Muscle of leg (tissue), 11 donors: ENCODE results near the gene GDAP1L1. TPM values are rescaled to one million over a fixed set of nuclear protein-coding genes. Genes with fewer than 3 reads are reported as not detected.
"Not testable (repeated sequence)": the region's sequence is repeated elsewhere in the genome, so short reads cannot be mapped to it uniquely, and the experiment has no call there.

Experiments
- DNase-seq: peaks from one replicate; pipeline ENCODE4 v3.0.0; 2013
- H3K27ac ChIP-seq: one replicate; pipeline ENCODE4 v1.5.1; 2013; ENCODE audit warnings: mild to moderate bottlenecking, low read length, control low read depth
- H3K27me3 ChIP-seq: one replicate; pipeline ENCODE4 v1.6.1; 2013; ENCODE audit warnings: low read length; ENCODE audit not compliant: control insufficient read depth, insufficient read depth
- H3K36me3 ChIP-seq: one replicate; pipeline ENCODE4 v1.6.1; 2013; ENCODE audit warnings: low read length; ENCODE audit not compliant: control insufficient read depth, insufficient read depth
- H3K4me1 ChIP-seq: one replicate; pipeline ENCODE4 v1.6.1; 2013; ENCODE audit warnings: low read length; ENCODE audit not compliant: control insufficient read depth, insufficient read depth
- H3K4me3 ChIP-seq: one replicate; pipeline ENCODE4 v1.5.1; 2013; ENCODE audit warnings: low read length, control low read depth
- H3K9me3 ChIP-seq: replicated peaks from 2 replicates; pipeline ENCODE4 v1.6.1; 2013; ENCODE audit warnings: low read depth, low read length; ENCODE audit not compliant: control insufficient read depth
- WGBS: methylation state at CpG from one replicate; pipeline ENCODE4 v1.1.5; 2013; ENCODE audit warnings: missing lambda C conversion rate; ENCODE audit not compliant: insufficient coverage; 5-methylcytosine and 5-hydroxymethylcytosine counted together
- polyA plus RNA-seq, 8 donors: library from polyadenylated mRNA; unstranded; fragments of 120-200 nt; gene quantifications; one replicate each; pipeline versions ENCODE4 v1.2.1 to v1.2.3, GENCODE V29; 2013; ENCODE audit warnings: inconsistent platforms in 1 of 8, low replicate concordance in 1 of 8; ENCODE audit not compliant: insufficient read length in 8 of 8, insufficient read depth in 1 of 8
- total RNA-seq: library from RNA; stranded (reverse); fragments of 120-200 nt; gene quantifications from one replicate; pipeline ENCODE4 v1.2.4, GENCODE V29; 2013

The GDAP1L1 gene
- total and polyA plus RNA-seq, 9 donors, result 0.06 to 0.89 (median 0.24) TPM; not detected in 1

DNA sequence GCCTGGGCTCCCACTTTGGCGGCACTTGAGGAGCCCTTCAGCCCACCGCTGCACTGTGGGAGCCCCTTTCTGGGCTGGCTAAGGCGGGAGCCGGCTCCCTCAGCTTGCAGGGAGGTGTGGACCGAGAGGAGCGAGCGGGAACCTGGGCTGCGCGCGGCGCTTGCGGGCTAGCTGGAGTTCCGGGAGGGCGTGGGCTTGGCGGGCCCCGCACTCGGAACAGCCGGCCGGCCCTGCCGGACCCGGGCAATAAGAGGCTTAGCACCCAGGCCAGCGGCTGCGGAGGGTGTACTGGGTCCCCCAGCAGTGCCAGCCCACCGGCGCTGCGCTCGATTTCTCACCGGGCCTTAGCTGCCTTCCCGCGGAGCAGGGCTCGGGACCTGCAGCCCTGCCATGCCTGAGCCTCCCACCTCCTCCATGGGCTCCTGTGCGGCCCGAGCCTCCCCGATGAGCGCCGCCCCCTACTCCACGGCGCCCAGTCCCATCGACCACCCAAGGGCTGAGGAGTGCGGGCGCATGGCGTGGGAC lies 52.0 kb downstream of the GDAP1L1 start:
- not testable (repeated sequence) for H3K27ac ChIP-seq, H3K36me3 ChIP-seq, H3K9me3 ChIP-seq, DNase-seq, H3K4me1 ChIP-seq, H3K27me3 ChIP-seq, H3K4me3 ChIP-seq
- 92% methylated on average over 26 of the region's 42 CpGs for WGBS

DNA sequence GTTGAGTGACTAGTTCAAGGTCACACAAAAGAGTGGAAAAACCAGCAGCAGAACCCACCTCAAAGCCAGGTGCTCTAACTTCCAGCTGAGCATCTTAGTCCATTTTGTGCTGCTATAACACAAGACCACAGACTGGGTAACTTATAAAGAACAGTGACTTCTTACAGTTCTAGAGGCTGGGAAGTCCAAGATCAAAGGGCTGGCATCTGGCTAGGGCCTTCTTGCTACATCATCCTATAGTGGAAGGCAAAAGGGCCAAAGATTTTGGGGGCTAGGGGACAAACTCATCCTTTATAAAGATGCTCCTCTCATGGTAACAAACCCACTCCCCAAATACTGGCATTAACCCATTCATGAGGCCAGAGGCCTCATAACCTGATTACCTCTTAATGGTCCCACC lies 54.2 kb downstream of the GDAP1L1 start:
- Histone ChIP-seq H3K27me3 (no peaks in the 10 kb centered on the region), H3K36me3 (no peaks in the 10 kb centered on the region), H3K4me3 (no peak overlapping the region), H3K4me1 (no peaks in the 10 kb centered on the region), H3K9me3 (no peaks in the 10 kb centered on the region), H3K27ac (no peak overlapping the region)
- no peak for DNase-seq

DNA sequence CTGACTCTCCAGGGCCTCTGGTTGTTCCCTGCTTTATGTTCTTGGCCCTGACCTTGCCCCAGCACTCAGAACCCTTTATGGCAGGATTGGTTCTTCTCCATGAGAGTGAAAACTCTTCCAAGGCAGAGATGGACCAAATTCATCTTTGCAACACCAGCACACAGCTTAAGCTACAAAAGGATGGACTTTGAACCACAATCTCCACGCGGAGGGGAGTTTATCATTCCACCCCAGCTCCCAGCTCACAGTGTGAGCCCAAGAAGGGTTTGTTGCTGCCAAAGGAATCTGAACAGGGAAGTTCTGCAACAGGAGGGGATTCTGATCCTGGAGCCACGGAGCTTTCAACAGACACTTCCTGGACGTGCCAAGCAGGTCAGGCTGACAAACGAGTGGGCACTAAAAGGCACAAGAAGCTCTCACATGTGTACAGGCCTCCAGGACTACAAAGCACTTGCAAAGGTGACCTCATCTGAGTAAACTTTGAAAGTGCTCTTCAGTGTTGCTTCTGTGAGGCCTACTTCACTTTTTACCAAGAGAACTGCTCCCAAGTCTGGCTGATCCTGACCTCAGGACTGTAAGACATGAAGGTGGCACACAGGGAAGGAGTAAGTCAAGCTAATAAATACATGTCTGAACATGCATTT lies 55.0 kb downstream of the GDAP1L1 start:
- Histone ChIP-seq H3K27ac (no peak overlapping the region), H3K4me1 (no peaks in the 10 kb centered on the region)
- WGBS, result 46% methylated on average over 2 of the region's 5 CpGs

DNA sequence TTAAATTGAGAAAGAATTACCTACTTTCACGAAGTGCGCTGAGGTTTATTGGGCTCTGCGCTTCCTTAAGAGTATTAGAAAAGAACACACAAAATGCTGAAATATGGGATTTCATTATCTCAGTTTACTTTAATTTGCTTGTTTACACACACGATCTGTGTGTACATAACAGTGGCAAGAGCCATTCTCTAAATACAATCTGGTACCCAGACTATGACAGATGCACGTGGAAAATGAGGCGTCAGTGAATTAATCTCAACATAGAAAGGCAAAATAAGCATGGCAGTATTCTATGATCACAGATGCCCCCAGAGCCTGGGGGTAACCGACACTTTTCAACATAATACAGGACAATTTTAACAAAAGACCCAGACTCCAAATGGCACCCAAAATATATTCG lies 55.6 kb downstream of the GDAP1L1 start:
- H3K4me1 ChIP-seq, result no peaks in the 10 kb centered on the region
- no peaks in the 10 kb centered on the region for H3K36me3 ChIP-seq
- no peaks in the 10 kb centered on the region for H3K27me3 ChIP-seq
- no peaks in the 10 kb centered on the region for H3K9me3 ChIP-seq
- H3K27ac ChIP-seq, result no peak overlapping the region
- WGBS, result 83% methylated on average over 1 of the region's 8 CpGs
- H3K4me3 ChIP-seq, result no peak overlapping the region
- no peak for DNase-seq

More for the DNA sequence above, 55.0 kb downstream of the GDAP1L1 start:
- H3K27me3 ChIP-seq, result no peaks in the 10 kb centered on the region
- no peak for DNase-seq
- no peaks in the 10 kb centered on the region for H3K36me3 ChIP-seq
- H3K9me3 ChIP-seq, result no peaks in the 10 kb centered on the region
- no peak overlapping the region for H3K4me3 ChIP-seq

DNA sequence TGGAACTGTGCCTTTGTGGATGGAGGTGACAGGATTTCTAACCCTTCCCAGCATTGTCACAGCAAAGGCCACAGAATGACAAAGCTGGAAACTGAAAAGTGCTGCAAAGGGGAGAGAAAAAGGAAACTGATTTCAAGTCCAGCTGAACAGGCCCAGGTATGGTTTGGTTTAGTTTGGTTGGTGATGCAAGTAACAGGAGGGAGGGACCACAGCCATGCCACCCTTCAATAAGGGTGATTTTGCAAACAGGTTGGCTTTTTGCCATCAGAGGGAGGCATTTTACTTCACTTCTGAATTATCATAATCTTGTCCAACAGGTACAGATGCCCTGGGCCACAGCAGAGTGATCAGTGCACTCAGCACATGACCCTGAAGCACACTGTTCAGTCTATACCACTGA lies 57.3 kb downstream of the GDAP1L1 start:
- no peaks in the 10 kb centered on the region for H3K27me3 ChIP-seq
- H3K27ac ChIP-seq, result no peak overlapping the region
- no peaks in the 10 kb centered on the region for H3K9me3 ChIP-seq
- H3K4me1 ChIP-seq, result no peaks in the 10 kb centered on the region
- no peak for DNase-seq
- H3K36me3 ChIP-seq, result no peaks in the 10 kb centered on the region
- no peak overlapping the region for H3K4me3 ChIP-seq

DNA sequence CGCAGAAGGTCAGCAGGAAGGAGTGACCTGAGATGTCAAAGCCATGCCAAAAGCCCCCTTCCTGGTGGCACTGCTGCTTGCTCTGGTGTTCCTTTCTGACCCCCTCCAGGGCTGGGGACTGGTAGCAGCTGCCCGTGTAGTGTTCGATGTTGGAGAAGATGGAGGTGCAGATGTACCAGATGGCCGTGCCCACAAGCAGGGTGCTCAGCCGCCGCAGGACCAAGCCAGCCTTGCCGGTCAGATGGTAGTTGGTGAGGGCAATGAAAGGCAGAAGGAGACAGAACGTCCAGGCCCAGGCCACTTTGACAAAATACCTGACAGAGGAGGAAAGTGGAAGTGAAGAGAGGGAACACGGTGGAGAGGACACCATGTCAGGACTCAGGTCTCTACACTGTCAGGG lies 59.8 kb downstream of the GDAP1L1 start:
- Histone ChIP-seq H3K4me3 (no peak overlapping the region), H3K9me3 (no peaks in the 10 kb centered on the region), H3K4me1 (peaks cover 13% of the 10 kb centered on the region), H3K27ac (no peak overlapping the region), H3K27me3 (no peaks in the 10 kb centered on the region), H3K36me3 (no peaks in the 10 kb centered on the region)
- WGBS, result 82% methylated on average over 5 of the region's 9 CpGs
- DNase-seq, result no peak

DNA sequence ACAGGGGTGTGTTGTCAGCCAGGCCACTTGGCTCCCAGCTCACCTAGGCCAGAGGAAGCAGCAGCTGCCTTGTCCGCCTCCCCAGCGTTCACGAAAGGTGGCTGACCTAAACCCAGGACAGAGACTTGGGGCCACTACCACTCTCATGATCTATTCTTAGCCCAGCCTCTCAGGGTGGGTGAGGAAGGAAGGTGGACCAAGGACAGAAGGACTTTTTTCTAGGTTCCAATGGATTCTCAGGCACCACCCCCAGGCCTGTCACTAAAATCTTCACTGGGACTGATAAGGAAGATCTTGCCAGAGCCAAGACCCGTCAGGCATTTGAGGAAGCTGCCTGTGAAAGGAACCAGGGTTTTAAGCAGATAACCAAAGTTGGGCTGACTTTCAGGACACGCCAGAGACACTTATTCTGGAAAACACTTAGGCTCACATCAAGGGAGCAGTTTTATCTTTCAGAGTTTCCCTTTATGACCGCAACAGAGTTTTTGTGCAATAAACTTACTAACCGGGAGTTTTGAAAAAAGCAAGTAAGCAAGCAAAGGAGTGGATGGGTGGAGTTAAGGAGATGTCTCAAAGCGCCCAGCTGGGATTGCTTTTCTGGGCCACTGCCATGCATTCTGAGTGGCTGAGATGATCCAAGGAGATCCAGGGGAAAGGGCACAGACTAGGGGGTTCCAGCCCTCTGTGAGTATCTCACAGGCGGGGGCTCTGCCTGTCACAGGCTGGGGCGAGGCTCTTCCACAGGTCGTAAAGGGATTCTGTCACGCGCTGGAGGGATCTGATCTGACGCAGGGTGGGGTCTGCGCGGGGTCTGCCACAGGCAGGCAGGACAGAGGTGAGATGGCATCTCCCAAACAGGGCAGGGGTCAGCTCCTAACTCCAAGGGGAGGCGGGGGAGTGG lies 62.9 kb downstream of the GDAP1L1 start:
- H3K36me3 ChIP-seq, result no peaks in the 10 kb centered on the region
- peak overlapping the region; percentile 85 for H3K4me3 ChIP-seq
- 9% methylated on average over 10 of the region's 17 CpGs for WGBS
- DNase-seq, result peak; percentile 48
- H3K27me3 ChIP-seq, result no peaks in the 10 kb centered on the region
- no peaks in the 10 kb centered on the region for H3K9me3 ChIP-seq
- peak overlapping the region; percentile 67 for H3K27ac ChIP-seq
- H3K4me1 ChIP-seq, result peaks cover 13% of the 10 kb centered on the region

DNA sequence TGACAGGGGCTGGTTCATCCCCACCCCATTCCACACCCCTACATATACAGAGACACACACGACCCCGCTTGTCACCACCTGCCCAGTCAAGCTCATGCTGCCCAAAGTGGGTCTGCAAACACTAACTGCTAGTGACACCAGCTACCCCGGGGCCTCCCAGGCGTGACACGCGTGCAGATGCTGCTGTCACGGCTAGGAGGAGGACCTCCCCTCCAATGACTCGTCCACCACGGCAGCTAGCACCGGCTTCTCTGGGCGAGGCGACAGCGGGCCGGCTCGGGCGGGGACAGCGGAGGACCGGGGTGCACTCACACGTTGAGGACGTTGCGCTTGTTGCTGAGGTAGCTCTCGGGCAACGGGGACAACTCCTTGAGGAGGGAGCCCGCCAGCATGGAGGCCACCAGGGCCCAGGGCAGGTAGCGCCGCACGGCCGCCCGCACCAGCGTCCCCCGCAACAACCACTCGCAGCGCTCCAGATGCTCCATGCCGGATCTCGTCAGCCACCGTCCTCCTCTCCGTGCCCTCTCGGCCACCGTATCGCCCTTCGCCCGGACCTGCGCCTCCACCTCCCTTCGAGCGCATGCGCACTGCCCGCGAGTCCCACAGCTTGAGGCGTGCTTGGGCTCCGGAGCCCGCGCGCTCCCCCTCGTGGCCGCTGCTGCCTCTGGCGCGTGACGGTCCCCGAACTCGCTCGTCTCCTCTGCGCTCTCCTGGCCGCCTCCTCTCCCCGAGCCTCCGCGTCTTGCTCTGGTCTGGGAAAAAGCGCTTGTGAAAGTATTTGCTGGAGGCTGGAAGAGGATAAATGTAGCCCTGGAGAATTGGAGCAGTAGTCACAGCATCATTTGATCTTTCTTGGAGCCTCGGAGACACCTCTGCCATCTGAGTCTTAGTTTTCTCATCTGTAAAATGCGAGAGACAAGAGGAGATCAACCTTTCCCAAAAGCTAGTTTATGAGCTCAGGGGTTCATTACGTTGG lies 63.8 kb downstream of the GDAP1L1 start, which contains the start of gene FITM2:
FITM2 (minus strand) TSS at position 539 of the 976 bp plus-strand sequence; CDS start at position 485, 54 bp downstream.
- Histone ChIP-seq H3K27ac (peak within 1 kb of the TSS; percentile 67), H3K36me3 (no peaks in the 10 kb centered on the region), H3K4me1 (peaks cover 13% of the 10 kb centered on the region), H3K4me3 (peak within 1 kb of the TSS; percentile 85), H3K9me3 (no peaks in the 10 kb centered on the region), H3K27me3 (no peaks in the 10 kb centered on the region)
- WGBS, result under 1% methylated on average over 58 of the region's 70 CpGs
- peak; percentile 99 for DNase-seq

DNA sequence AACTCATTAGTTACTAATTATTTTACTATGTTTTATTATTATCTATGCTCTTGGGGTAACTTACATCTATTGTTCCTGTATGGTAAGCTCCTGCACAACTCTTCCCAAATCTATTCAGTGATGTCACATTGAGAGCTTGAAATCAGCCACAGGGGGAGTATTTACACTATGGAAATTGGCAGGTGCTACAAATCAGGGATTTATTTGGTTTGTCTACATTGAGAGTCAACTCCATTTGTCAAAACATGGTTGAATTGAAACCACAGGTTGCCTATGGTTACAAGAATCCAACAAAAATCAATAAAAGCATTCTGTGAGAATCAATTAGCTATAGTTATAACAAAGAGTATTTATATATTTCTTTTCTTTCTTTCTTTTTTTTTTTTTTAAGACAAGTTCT lies 67.8 kb downstream of the GDAP1L1 start:
- Histone ChIP-seq H3K27ac (no peak overlapping the region), H3K4me3 (no peak overlapping the region), H3K36me3 (no peaks in the 10 kb centered on the region), H3K27me3 (no peaks in the 10 kb centered on the region), H3K4me1 (peaks cover 8% of the 10 kb centered on the region), H3K9me3 (no peaks in the 10 kb centered on the region)
- no peak for DNase-seq
